Neural progenitor cell (in vitro differentiated cells): ENCODE data around the gene CHRDL2. TPM values are rescaled to one million over a fixed set of nuclear protein-coding genes. Genes with fewer than 3 reads are reported as not detected.

Source experiments
- DNase-seq: peaks from one replicate; pipeline ENCODE4 v3.0.0-alpha.2; 2016; ENCODE audit warnings: low spot score
- H2AFZ ChIP-seq: fragments of 200-600 bp; sonication (generic); replicated peaks from 2 replicates; pipeline ENCODE4 v1.6.1; 2016; ENCODE audit warnings: antibody characterized with exemption
- H3F3A ChIP-seq: fragments of 200-600 bp; sonication (generic); 2 replicates; pipeline ENCODE4 v1.6.1; 2016; ENCODE audit warnings: antibody characterized with exemption, low read depth
- H3K27ac ChIP-seq: fragments of 200-600 bp; sonication (generic); 2 replicates; pipeline ENCODE4 v1.5.1; 2016; ENCODE audit warnings: mild to moderate bottlenecking
- H3K27me3 ChIP-seq: fragments of 200-600 bp; sonication (generic); 2 replicates; pipeline ENCODE4 v1.6.1; 2016; ENCODE audit warnings: mild to moderate bottlenecking, moderate library complexity
- H3K36me3 ChIP-seq: fragments of 200-600 bp; sonication (generic); 2 replicates; pipeline ENCODE4 v1.5.1; 2016
- H3K4me1 ChIP-seq: fragments of 200-600 bp; sonication (generic); 2 replicates; pipeline ENCODE4 v1.6.1; 2016; ENCODE audit warnings: mixed run types
- H3K4me2 ChIP-seq: fragments of 200-600 bp; sonication (generic); 2 replicates; pipeline ENCODE4 v1.6.1; 2016
- H3K4me3 ChIP-seq: fragments of 200-600 bp; sonication (generic); 2 replicates; pipeline ENCODE4 v1.5.1; 2016
- H3K79me2 ChIP-seq: fragments of 200-600 bp; sonication (generic); 2 replicates; pipeline ENCODE4 v1.6.1; 2016; ENCODE audit warnings: low read depth
- H3K9ac ChIP-seq: fragments of 200-600 bp; sonication (generic); 2 replicates; pipeline ENCODE4 v1.6.1; 2016
- H3K9me3 ChIP-seq: fragments of 200-600 bp; sonication (generic); 2 replicates; pipeline ENCODE4 v1.5.1; 2016; ENCODE audit warnings: low read depth
- H4K20me1 ChIP-seq: fragments of 200-600 bp; sonication (generic); 2 replicates; pipeline ENCODE4 v1.6.1; 2016; ENCODE audit warnings: low read depth
- H3K27ac Mint-ChIP-seq: 3 replicates; pipeline ENCODE4 v1.8.0; 2021; ENCODE audit warnings: mixed read lengths
- H3K27me3 Mint-ChIP-seq: 2 replicates; pipeline ENCODE4 v1.8.0; 2022; ENCODE audit warnings: low read depth, mild to moderate bottlenecking, inconsistent platforms, moderate library complexity, mixed read lengths; ENCODE audit not compliant: insufficient read depth
- H3K36me3 Mint-ChIP-seq: 3 replicates; pipeline ENCODE4 v1.8.0; 2021; ENCODE audit warnings: mixed read lengths
- H3K4me1 Mint-ChIP-seq: 3 replicates; pipeline ENCODE4 v1.8.0; 2021; ENCODE audit warnings: mixed read lengths
- H3K4me3 Mint-ChIP-seq: 3 replicates; pipeline ENCODE4 v1.8.0; 2021; ENCODE audit warnings: mild to moderate bottlenecking, moderate library complexity, mixed read lengths
- H3K9me3 Mint-ChIP-seq: 3 replicates; pipeline ENCODE4 v1.8.0; 2020; ENCODE audit warnings: mixed read lengths
- EZH2 ChIP-seq: fragments of 200-600 bp; sonication (generic); IDR thresholded peaks from 2 replicates; pipeline ENCODE4 v1.6.1; 2017; ENCODE audit warnings: antibody characterized with exemption, mild to moderate bottlenecking, moderate library complexity
- EZH2phosphoT487 ChIP-seq: fragments of 200-600 bp; sonication (generic); IDR thresholded peaks from 2 replicates; pipeline ENCODE4 v1.6.1; 2017; ENCODE audit warnings: antibody characterized with exemption
- total RNA-seq: library from RNA; depleted of rRNA; stranded (reverse); fragments of >200 nt; gene quantifications from 2 replicates; pipeline ENCODE4 v1.2.3, GENCODE V29; 2015; ENCODE audit warnings: low replicate concordance
- TF ChIP-seq, protein P1 (sequence below): fragments of 200-600 bp; sonication (generic); IDR thresholded peaks from 2 replicates; pipeline ENCODE4 v1.5.1; 2017; ENCODE audit warnings: antibody characterized with exemption, mild to moderate bottlenecking

The CHRDL2 gene
- total RNA-seq, 1 donor from 2014 or later = not detected

DNA sequence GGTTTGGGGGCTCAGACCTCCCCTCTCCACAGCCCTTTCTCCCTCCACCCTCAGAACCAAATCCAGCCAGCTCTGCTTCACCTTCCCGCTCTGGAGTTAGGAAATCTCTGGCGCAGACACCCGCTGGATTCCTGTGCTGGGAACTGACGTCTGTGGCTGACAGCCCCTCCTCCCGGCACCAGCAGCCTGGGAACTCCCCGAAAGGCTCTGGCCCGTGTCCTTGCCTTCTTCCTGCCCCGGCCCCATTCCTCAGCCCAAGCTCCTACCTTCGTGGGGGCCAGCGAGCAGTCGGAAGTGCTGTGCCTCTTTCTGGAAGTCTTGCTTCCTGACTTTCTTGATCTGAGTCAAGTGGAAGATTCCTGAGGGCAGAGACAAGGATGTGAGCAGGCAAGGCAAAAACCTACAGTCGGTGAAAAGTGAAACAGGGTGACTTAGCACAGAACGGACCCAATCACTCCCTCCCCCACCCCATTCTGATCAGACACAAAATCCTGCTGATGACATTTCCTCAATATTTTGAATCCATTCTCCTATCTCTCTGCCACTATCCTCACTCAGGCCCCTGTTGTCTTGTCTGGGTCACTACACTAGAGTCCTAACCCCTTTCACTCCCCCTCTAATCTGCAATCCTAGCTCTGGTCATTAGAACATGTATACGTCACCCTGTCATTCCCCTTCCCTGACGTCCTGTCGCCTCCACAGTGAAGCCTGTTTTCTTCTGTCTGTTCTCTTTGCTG, 34.1 kb downstream of the CHRDL2 start:
- no peaks in the 10 kb centered on the region for H4K20me1 ChIP-seq
- no peaks in the 10 kb centered on the region for H3K9me3 ChIP-seq
- peak; percentile 11 for DNase-seq
- peaks cover under 1% of the 10 kb centered on the region for H3K4me1 Mint-ChIP-seq
- no peaks in the 10 kb centered on the region for H3K36me3 ChIP-seq
- no peak overlapping the region for H3K27ac ChIP-seq
- H3K4me3 Mint-ChIP-seq = no peak overlapping the region
- H3K36me3 Mint-ChIP-seq = no peaks in the 10 kb centered on the region
- no peaks in the 10 kb centered on the region for H3K27me3 ChIP-seq
- no peaks in the 10 kb centered on the region for H3K9me3 Mint-ChIP-seq
- H3K4me1 ChIP-seq = peaks cover 9% of the 10 kb centered on the region
- H2AFZ ChIP-seq = no peak overlapping the region
- H3K27ac Mint-ChIP-seq = no peak overlapping the region
- peaks cover 3% of the 10 kb centered on the region for H3K27me3 Mint-ChIP-seq
- H3K9ac ChIP-seq = no peak overlapping the region
- no peaks in the 10 kb centered on the region for H3F3A ChIP-seq
- no peaks in the 10 kb centered on the region for H3K79me2 ChIP-seq
- no peak overlapping the region for H3K4me2 ChIP-seq
- H3K4me3 ChIP-seq = no peak overlapping the region
- no peak for TF ChIP-seq EZH2phosphoT487
- TF ChIP-seq EZH2 = no peak
- TF ChIP-seq, protein P1, sequence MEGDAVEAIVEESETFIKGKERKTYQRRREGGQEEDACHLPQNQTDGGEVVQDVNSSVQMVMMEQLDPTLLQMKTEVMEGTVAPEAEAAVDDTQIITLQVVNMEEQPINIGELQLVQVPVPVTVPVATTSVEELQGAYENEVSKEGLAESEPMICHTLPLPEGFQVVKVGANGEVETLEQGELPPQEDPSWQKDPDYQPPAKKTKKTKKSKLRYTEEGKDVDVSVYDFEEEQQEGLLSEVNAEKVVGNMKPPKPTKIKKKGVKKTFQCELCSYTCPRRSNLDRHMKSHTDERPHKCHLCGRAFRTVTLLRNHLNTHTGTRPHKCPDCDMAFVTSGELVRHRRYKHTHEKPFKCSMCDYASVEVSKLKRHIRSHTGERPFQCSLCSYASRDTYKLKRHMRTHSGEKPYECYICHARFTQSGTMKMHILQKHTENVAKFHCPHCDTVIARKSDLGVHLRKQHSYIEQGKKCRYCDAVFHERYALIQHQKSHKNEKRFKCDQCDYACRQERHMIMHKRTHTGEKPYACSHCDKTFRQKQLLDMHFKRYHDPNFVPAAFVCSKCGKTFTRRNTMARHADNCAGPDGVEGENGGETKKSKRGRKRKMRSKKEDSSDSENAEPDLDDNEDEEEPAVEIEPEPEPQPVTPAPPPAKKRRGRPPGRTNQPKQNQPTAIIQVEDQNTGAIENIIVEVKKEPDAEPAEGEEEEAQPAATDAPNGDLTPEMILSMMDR = no peak

DNA sequence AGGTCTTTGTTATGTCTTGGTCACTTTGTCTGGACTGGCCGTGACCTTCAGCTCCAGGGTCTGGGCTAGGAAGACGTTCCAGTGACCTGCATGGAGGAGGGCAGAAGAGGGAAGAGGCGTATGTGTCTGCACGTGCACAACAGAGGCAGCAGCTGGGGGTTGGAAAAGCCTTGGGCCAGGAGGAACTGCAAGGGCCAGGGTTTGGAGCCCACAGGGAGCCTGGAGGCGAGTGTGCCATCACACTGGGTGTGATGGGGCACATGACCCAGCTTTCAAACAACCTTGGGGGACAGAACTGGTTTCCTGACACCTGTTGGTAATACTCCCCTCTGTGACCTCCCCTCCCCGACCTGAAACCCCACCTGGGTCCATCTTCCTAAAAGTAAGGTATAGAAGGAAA, 34.7 kb downstream of the CHRDL2 start:
- H3K9ac ChIP-seq = no peak overlapping the region

DNA sequence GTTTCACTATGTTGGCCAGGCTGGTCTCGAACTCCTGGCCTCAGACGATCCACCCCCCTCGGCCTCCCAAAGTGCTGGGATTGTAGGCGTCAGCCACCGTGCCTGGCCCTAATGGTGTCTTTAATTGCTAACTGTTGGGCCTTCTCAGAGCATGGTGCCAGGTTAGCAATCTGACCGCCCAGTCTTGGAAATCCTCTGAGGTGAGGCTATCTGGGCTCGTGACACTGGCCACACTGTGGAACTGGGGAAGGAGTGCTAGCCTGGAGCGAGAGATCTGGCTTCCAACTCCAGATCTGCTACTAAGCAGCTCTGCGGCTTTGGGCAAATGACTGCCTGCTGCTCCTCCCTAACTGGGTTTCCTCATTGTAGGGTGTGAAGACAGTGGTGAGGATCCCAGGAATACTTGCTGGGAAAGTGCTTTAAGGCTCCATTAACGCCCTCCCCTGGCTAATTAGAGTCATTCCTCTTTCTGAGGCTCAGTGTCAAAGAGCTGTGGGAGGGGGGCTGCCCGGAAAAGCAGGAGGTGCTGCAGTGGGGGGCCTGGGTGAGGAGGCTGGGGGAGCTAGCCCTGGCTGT, 35.4 kb downstream of the CHRDL2 start:
- no peak overlapping the region for H3K4me3 Mint-ChIP-seq
- Histone ChIP-seq H3K9me3 (no peaks in the 10 kb centered on the region), H3K9ac (no peak overlapping the region), H3F3A (no peaks in the 10 kb centered on the region), H2AFZ (no peak overlapping the region), H3K4me1 (peaks cover 9% of the 10 kb centered on the region), H3K27me3 (no peaks in the 10 kb centered on the region), H3K4me2 (no peak overlapping the region), H3K27ac (no peak overlapping the region), H3K36me3 (no peaks in the 10 kb centered on the region), H3K4me3 (no peak overlapping the region), H3K79me2 (no peaks in the 10 kb centered on the region), H4K20me1 (no peaks in the 10 kb centered on the region)
- H3K9me3 Mint-ChIP-seq = no peaks in the 10 kb centered on the region
- no peaks in the 10 kb centered on the region for H3K36me3 Mint-ChIP-seq
- peak; percentile 45 for DNase-seq
- peaks cover 3% of the 10 kb centered on the region for H3K27me3 Mint-ChIP-seq
- TF ChIP-seq EZH2 = no peak
- TF ChIP-seq, protein P1 = peak; percentile 8
- no peak for TF ChIP-seq EZH2phosphoT487
- H3K27ac Mint-ChIP-seq = no peak overlapping the region
- no peaks in the 10 kb centered on the region for H3K4me1 Mint-ChIP-seq

More for the DNA sequence above, 34.7 kb downstream of the CHRDL2 start:
- Mint-ChIP-seq H3K9me3 (no peaks in the 10 kb centered on the region), H3K27ac (no peak overlapping the region), H3K36me3 (no peaks in the 10 kb centered on the region), H3K4me3 (no peak overlapping the region), H3K27me3 (peaks cover 3% of the 10 kb centered on the region), H3K4me1 (no peaks in the 10 kb centered on the region)
- Histone ChIP-seq H3K27ac (no peak overlapping the region), H3K4me1 (peaks cover 9% of the 10 kb centered on the region), H3K36me3 (no peaks in the 10 kb centered on the region), H4K20me1 (no peaks in the 10 kb centered on the region), H3K4me2 (no peak overlapping the region), H3K27me3 (no peaks in the 10 kb centered on the region), H3K79me2 (no peaks in the 10 kb centered on the region), H3F3A (no peaks in the 10 kb centered on the region), H3K9me3 (no peaks in the 10 kb centered on the region), H2AFZ (no peak overlapping the region), H3K4me3 (no peak overlapping the region)
- TF ChIP-seq, protein P1 = no peak
- TF ChIP-seq EZH2 = no peak
- TF ChIP-seq EZH2phosphoT487 = no peak
- DNase-seq = no peak
